ENCODE measurements around the gene PPM1A. TPM values are rescaled to one million over a fixed set of nuclear protein-coding genes. Genes with fewer than 3 reads are reported as not detected.
A peak's percentile ranks its signal among the peaks of the same experiment; 100 is the strongest.

Gene PPM1A
- polyA plus RNA-seq, 3 donors, result 18.4 to 34.1 (median 21.5) TPM

DNA sequence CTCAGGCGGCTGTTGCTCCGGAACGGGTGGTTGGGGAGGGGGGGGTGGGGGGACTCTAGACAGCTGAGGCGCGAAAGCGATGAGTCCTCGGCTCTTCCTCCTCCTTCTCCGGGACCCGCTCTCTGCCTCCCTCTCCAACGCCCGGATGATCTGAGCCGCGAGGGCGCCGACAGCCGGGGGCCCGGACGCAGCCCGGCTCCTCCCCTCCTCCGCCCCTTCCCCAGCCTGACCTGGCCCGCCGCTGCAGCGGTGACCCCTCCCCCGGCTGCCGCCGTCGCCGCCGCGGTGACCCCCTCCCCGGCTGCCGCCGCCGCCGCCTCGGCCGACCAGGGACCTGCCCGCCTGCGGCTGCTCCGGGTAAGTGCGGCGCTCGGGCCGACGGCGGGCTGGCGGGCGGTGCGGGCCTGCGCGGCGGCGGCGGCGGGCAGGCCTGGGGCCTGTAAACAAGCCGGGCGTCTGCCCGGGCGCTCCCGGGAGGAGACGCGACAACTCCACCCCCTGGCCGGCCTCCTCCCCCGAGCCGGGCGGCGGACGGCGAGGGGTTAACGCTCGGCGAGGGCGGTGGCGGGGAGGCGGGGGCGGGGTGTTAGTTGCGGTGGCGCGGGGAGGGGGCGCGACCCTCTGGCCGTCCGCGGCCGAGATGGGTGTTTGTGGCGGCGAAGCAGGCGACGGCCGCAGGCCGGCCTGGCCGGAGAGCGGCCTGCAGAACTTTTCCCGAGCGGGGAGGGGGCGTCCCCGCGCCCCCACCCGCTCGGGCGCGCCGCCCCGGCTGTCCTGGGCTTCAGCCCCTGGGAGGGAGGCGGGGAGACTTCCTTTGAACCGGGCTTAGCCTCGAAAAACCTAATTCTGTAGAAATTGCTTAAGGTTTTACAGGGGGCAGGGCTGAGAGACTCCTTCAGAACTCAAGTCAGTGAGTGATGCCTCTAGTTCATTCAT lies 568 bp downstream of the PPM1A start:
- H3K27me3 ChIP-seq (ENCODE audit: control insufficient read depth in 2 of 2, insufficient read depth in 2 of 2, low read length in 2 of 2), result no peaks in the 10 kb centered on the region
- peak in 2 of 3 donors; percentile 24 to 54 for DNase-seq
- peaks cover 46% of the 10 kb centered on the region for H4K20me1 ChIP-seq (ENCODE audit: insufficient read depth, low read length)
- intact Hi-C loops (cut with micrococcal nuclease), result loop anchor here (5.0 to 10.0 kb wide), 4 partner anchors 85 to 765 kb away; partner anchors contain the start of genes PCNX4 (in 2 of the 2), DHRS7 (in 1 of the 2), JKAMP (in 1 of the 2) and L3HYPDH (in 1 of the 2)
- peak overlapping the region; percentile 94 for H3K9ac ChIP-seq (ENCODE audit: insufficient read depth, low read length, poor library complexity, severe bottlenecking)
- H3K27ac ChIP-seq (ENCODE audit: low read depth in 1 of 2, low read length in 2 of 2), result peak overlapping the region; percentile 76 to 77
- no peaks in the 10 kb centered on the region for H3K9me3 ChIP-seq (replicated peaks in 1 of 2; ENCODE audit: control insufficient read depth in 1 of 2, insufficient read depth in 1 of 2, low read length in 2 of 2)
- TF ChIP-seq, protein P1, sequence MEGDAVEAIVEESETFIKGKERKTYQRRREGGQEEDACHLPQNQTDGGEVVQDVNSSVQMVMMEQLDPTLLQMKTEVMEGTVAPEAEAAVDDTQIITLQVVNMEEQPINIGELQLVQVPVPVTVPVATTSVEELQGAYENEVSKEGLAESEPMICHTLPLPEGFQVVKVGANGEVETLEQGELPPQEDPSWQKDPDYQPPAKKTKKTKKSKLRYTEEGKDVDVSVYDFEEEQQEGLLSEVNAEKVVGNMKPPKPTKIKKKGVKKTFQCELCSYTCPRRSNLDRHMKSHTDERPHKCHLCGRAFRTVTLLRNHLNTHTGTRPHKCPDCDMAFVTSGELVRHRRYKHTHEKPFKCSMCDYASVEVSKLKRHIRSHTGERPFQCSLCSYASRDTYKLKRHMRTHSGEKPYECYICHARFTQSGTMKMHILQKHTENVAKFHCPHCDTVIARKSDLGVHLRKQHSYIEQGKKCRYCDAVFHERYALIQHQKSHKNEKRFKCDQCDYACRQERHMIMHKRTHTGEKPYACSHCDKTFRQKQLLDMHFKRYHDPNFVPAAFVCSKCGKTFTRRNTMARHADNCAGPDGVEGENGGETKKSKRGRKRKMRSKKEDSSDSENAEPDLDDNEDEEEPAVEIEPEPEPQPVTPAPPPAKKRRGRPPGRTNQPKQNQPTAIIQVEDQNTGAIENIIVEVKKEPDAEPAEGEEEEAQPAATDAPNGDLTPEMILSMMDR (IDR thresholded peaks at IDR 0.05), result no peak
- Mint-ChIP-seq H3K9me3 (peaks cover 0 to 2% (median 0%) of the 10 kb centered on the region in 7 donors), H3K4me1 (peaks cover 56% of the 10 kb centered on the region), H3K27me3 (ENCODE audit: low read depth in 3 of 3) (peaks cover 0 to 3% (median 1%) of the 10 kb centered on the region in 3 donors), H3K4me3 (peak overlapping the region; percentile 77 to 85), H3K27ac (peak overlapping the region; percentile 63 to 97 (median 76)), H3K36me3 (peaks cover 0 to 6% of the 10 kb centered on the region in 2 donors)
- H3K79me2 ChIP-seq (ENCODE audit: insufficient read depth, low read length), result peaks cover 49% of the 10 kb centered on the region
- peak overlapping the region; percentile 100 for H3K4me2 ChIP-seq (replicated peaks; ENCODE audit: extremely low read depth, low read length, poor library complexity, severe bottlenecking)
- peaks cover 35 to 41% of the 10 kb centered on the region in 2 donors for H3K4me1 ChIP-seq (ENCODE audit: control insufficient read depth in 1 of 2, insufficient read depth in 2 of 2, low read length in 2 of 2)
- H3K4me3 ChIP-seq (replicated peaks in 1 of 3; ENCODE audit: low read depth in 2 of 3, low read length in 3 of 3), result peak overlapping the region; percentile 92 to 98 (median 93)
- under 1% methylated on average over 74 of the region's 107 CpGs for WGBS (ENCODE audit: insufficient coverage)
- no peaks in the 10 kb centered on the region for H3K36me3 ChIP-seq (replicated peaks in 1 of 2; ENCODE audit: control insufficient read depth in 1 of 2, insufficient read depth in 2 of 2, low read length in 2 of 2)
- H2AFZ ChIP-seq (ENCODE audit: insufficient read depth, low read depth, low read length, poor library complexity, severe bottlenecking), result peak overlapping the region; percentile 70

DNA sequence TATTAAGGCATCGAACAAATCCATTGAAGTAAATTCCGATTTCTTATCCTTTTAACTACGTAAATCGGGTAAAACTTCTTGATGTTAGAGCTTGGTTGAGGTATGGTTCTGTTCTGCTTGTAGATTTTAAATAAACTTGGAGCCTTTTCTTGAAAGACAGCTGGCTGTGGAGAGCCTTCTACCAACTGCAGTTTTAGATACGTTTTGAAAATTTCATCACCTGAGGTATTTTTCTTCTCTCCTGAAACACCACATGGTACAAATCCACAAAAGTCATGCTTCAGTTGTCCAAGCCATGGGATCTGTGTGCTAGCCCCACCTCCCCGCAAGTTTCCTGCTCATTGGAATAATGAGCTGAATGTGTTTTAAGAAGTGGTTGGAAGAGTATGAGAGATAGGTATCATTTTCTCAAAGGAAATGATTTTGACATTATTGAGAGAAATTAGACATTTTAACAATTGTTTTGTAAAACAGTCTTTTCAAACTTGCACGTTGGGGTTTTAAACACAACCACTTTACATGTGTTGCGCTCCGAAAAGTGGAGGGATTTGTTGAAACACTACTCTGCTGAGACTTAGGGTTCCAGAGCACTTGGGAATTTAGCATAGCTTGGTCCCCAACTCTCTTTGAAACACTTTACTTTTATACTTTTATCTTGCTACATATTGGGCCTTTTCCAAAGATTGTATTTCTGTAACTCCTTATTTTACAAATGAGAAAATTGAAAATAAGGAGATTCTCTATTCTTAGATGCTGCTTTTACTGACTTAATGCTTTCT lies 1.4 kb downstream of the PPM1A start:
- Mint-ChIP-seq H3K36me3 (peaks cover 0 to 6% of the 10 kb centered on the region in 2 donors), H3K4me1 (peaks cover 57% of the 10 kb centered on the region), H3K4me3 (peak overlapping the region; percentile 77 to 85), H3K27me3 (ENCODE audit: low read depth in 3 of 3) (peaks cover 0 to 3% (median 0%) of the 10 kb centered on the region in 3 donors), H3K9me3 (peaks cover 0 to 5% (median 0%) of the 10 kb centered on the region in 7 donors), H3K27ac (peak overlapping the region in 6 of 7 donors; percentile 62 to 83 (median 70))
- peaks cover 57% of the 10 kb centered on the region for H3K79me2 ChIP-seq (ENCODE audit: insufficient read depth, low read length)
- intact Hi-C loops (cut with micrococcal nuclease), result no loop called here
- peak overlapping the region; percentile 7 to 76 for H3K27ac ChIP-seq (ENCODE audit: low read depth in 1 of 2, low read length in 2 of 2)
- no peak for DNase-seq
- peak overlapping the region; percentile 92 to 98 (median 93) for H3K4me3 ChIP-seq (replicated peaks in 1 of 3; ENCODE audit: low read depth in 2 of 3, low read length in 3 of 3)
- peak overlapping the region; percentile 70 for H2AFZ ChIP-seq (ENCODE audit: insufficient read depth, low read depth, low read length, poor library complexity, severe bottlenecking)
- peaks cover 55% of the 10 kb centered on the region for H4K20me1 ChIP-seq (ENCODE audit: insufficient read depth, low read length)
- no peaks in the 10 kb centered on the region for H3K9me3 ChIP-seq (replicated peaks in 1 of 2; ENCODE audit: control insufficient read depth in 1 of 2, insufficient read depth in 1 of 2, low read length in 2 of 2)
- H3K4me1 ChIP-seq (ENCODE audit: control insufficient read depth in 1 of 2, insufficient read depth in 2 of 2, low read length in 2 of 2), result peaks cover 35 to 41% of the 10 kb centered on the region in 2 donors
- H3K36me3 ChIP-seq (replicated peaks in 1 of 2; ENCODE audit: control insufficient read depth in 1 of 2, insufficient read depth in 2 of 2, low read length in 2 of 2), result no peaks in the 10 kb centered on the region
- peak overlapping the region; percentile 94 for H3K9ac ChIP-seq (ENCODE audit: insufficient read depth, low read length, poor library complexity, severe bottlenecking)
- TF ChIP-seq, protein P1 (IDR thresholded peaks at IDR 0.05), result no peak
- peak overlapping the region; percentile 100 for H3K4me2 ChIP-seq (replicated peaks; ENCODE audit: extremely low read depth, low read length, poor library complexity, severe bottlenecking)
- WGBS (ENCODE audit: insufficient coverage), result 50% methylated on average over 4 of the region's 9 CpGs
- H3K27me3 ChIP-seq (ENCODE audit: control insufficient read depth in 2 of 2, insufficient read depth in 2 of 2, low read length in 2 of 2), result no peaks in the 10 kb centered on the region

Measured in CD14-positive monocyte (primary cell).